Aorta (tissue), 4 donors: ENCODE measurements around the gene MORN1. TPM values are rescaled to one million over a fixed set of nuclear protein-coding genes. Genes with fewer than 3 reads are reported as not detected.

Experiments
- polyA plus RNA-seq, 2 donors: library from polyadenylated mRNA; stranded (reverse); fragments of 200-250 nt; gene quantifications; one replicate each; pipeline ENCODE4 v1.2.3, GENCODE V29; 2013
- total RNA-seq, 2 donors: library from RNA; stranded (reverse); fragmentation: NEBNext Ultra II Directional; extraction: Animal tissue kit (Norgen Biotek cat#: 25700); gene quantifications; one replicate each; pipeline ENCODE4 v1.2.1, GENCODE V29; 2021
- donor health status: healthy with polysubstance abuse.
- donor health status: Bipolar disorder and iron deficiency.
- donor health status: DM: no; HTN: no; CAD: no.
- donor health status: DM: yes; HTN: yes; CAD: no.

Gene MORN1
- total and polyA plus RNA-seq, 4 donors, result 0.50 to 12.0 (median 6.9) TPM

Other genes with a start within 250 kb of the MORN1 start
- 10 to 100 TPM; 49.0 to 59.9 TPM for gene FAAP20, start 196.8 kb downstream of the MORN1 start, total RNA-seq
- gene FAAP20, start 196.8 kb downstream of the MORN1 start, polyA plus RNA-seq, result 100 to 1,000 TPM in 1 of 2 donors, 10 to 100 TPM in 1; 61.2 to 124 TPM
- 100 to 1,000 TPM; 114 to 129 TPM for gene SKI, start 163.2 kb downstream of the MORN1 start, total RNA-seq
- 10 to 100 TPM; 20.7 to 34.7 TPM for gene SKI, start 163.2 kb downstream of the MORN1 start, polyA plus RNA-seq
- 10 to 100 TPM; 91.0 to 99.8 TPM for gene RER1, start 287 bp upstream of the MORN1 start, total RNA-seq
- gene RER1, start 287 bp upstream of the MORN1 start, polyA plus RNA-seq, result 10 to 100 TPM; 41.1 to 75.8 TPM
- gene PEX10, start 21.0 kb upstream of the MORN1 start, total RNA-seq, result 10 to 100 TPM in 1 of 2 donors, 1 to 10 TPM in 1; 9.8 to 13.1 TPM
- 10 to 100 TPM in 1 of 2 donors, 1 to 10 TPM in 1; 4.0 to 15.3 TPM for gene PEX10, start 21.0 kb upstream of the MORN1 start, polyA plus RNA-seq
- 1 to 10 TPM in 1 of 2 donors, under 1 TPM in 1; 0.71 to 1.6 TPM for gene PLCH2, start 84.7 kb upstream of the MORN1 start, total RNA-seq
- gene PLCH2, start 84.7 kb upstream of the MORN1 start, polyA plus RNA-seq, result not detected
- 10 to 100 TPM; 19.6 to 28.2 TPM for gene PANK4, start 135.0 kb upstream of the MORN1 start, total RNA-seq
- gene PANK4, start 135.0 kb upstream of the MORN1 start, polyA plus RNA-seq, result 10 to 100 TPM in 1 of 2 donors, 1 to 10 TPM in 1; 5.5 to 22.2 TPM
- gene HES5, start 138.7 kb upstream of the MORN1 start, total RNA-seq, result 1 to 10 TPM in 1 of 2 donors, under 1 TPM in 1; 0.36 to 2.1 TPM
- not detected for gene HES5, start 138.7 kb upstream of the MORN1 start, polyA plus RNA-seq
- gene TNFRSF14, start 164.8 kb upstream of the MORN1 start, total RNA-seq, result 10 to 100 TPM; 33.9 to 89.1 TPM
- gene TNFRSF14, start 164.8 kb upstream of the MORN1 start, polyA plus RNA-seq, result 100 to 1,000 TPM in 1 of 2 donors, 10 to 100 TPM in 1; 55.7 to 137 TPM
- 10 to 100 TPM in 1 of 2 donors, 1 to 10 TPM in 1; 7.1 to 15.1 TPM for gene PRXL2B, start 195.2 kb upstream of the MORN1 start, total RNA-seq
- 1 to 10 TPM; 6.4 to 7.8 TPM for gene PRXL2B, start 195.2 kb upstream of the MORN1 start, polyA plus RNA-seq
- gene MMEL1, start 241.5 kb upstream of the MORN1 start, total RNA-seq, result 1 to 10 TPM in 1 of 2 donors, under 1 TPM in 1; 0.94 to 2.4 TPM
- 1 to 10 TPM in 1 of 2 donors, under 1 TPM in 1; 0.63 to 1.8 TPM for gene MMEL1, start 241.5 kb upstream of the MORN1 start, polyA plus RNA-seq